H1 (cell line): Measurements from ENCODE around the gene ARFGAP3. TPM values are rescaled to one million over a fixed set of nuclear protein-coding genes. Genes with fewer than 3 reads are reported as not detected.

Source experiments
- CTCF ChIA-PET: fragments of 300-600 bp; sonication (Branson Sonifier 250); formaldehyde crosslinking; loops from one replicate; lab custom pipeline; 2021; ENCODE audit not compliant: partially characterized antibody; lab: Charles Lee
- POLR2A ChIA-PET: fragments of 300-600 bp; sonication (Branson Sonifier 250); formaldehyde crosslinking; loops from one replicate; lab custom pipeline; 2021; ENCODE audit warnings: inconsistent platforms; ENCODE audit not compliant: partially characterized antibody; lab: Charles Lee
- DNase-seq, 2 experiments: peaks; one replicate each; pipeline versions ENCODE4 v3.0.0 to v3.0.0-alpha.2; 2010 to 2022; ENCODE audit warnings: low spot score in 2 of 2, low read depth in 1 of 2, mixed read lengths in 1 of 2
- FAIRE-seq: peaks from 2 replicates; lab custom pipeline; 2011; peaks lifted over from hg19 to GRCh38; lab: Jason Lieb, UNC
- H2AFZ ChIP-seq: 2 replicates; pipeline ENCODE4 v1.8.1; 2012; ENCODE audit warnings: low read length, inconsistent platforms
- H2AK5ac ChIP-seq: 2 replicates; pipeline ENCODE4 v1.6.1; 2013; ENCODE audit warnings: low read depth, low read length
- H2BK120ac ChIP-seq: replicated peaks from 2 replicates; pipeline ENCODE3; 2013; ENCODE audit warnings: low read depth, low read length, inconsistent platforms
- H2BK12ac ChIP-seq: 2 replicates; pipeline ENCODE4 v1.6.1; 2013; ENCODE audit warnings: low read depth, low read length
- H2BK15ac ChIP-seq: 2 replicates; pipeline ENCODE4 v1.6.1; 2013; ENCODE audit warnings: low read length
- H2BK20ac ChIP-seq: 2 replicates; pipeline ENCODE4 v1.6.1; 2013; ENCODE audit warnings: low read length
- H2BK5ac ChIP-seq: 2 replicates; pipeline ENCODE4 v1.6.1; 2013; ENCODE audit warnings: low read depth, low read length
- H3K14ac ChIP-seq: 2 replicates; pipeline ENCODE4 v1.6.1; 2013; ENCODE audit warnings: inconsistent platforms; ENCODE audit not compliant: insufficient read length
- H3K18ac ChIP-seq: 2 replicates; pipeline ENCODE4 v1.6.1; 2013; ENCODE audit warnings: low read length; ENCODE audit errors: extremely low read depth
- H3K23ac ChIP-seq: 2 replicates; pipeline ENCODE4 v1.6.1; 2013; ENCODE audit warnings: inconsistent platforms; ENCODE audit not compliant: insufficient read length
- H3K23me2 ChIP-seq: 2 replicates; pipeline ENCODE4 v1.6.1; 2013; ENCODE audit warnings: low read depth, low read length
- H3K27ac ChIP-seq: 2 replicates; pipeline ENCODE4 v1.6.1; 2011; ENCODE audit warnings: low read depth, low read length, inconsistent platforms
- H3K27me3 ChIP-seq, 4 experiments: replicated peaks in 1 of 4; 1 replicate in 1 of 4; 2 replicates in 3 of 4; pipeline versions ENCODE4 v1.6.1 to v1.8.1; 2011 to 2013; ENCODE audit warnings: low read length in 3 of 4, mild to moderate bottlenecking in 3 of 4, inconsistent platforms in 2 of 4, mixed read lengths in 2 of 4, moderate library complexity in 1 of 4; ENCODE audit not compliant: control insufficient read depth in 3 of 4, insufficient read depth in 3 of 4; ENCODE audit errors: extremely low read depth in 1 of 4
- H3K36me3 ChIP-seq, 4 experiments: 2 replicates each; pipeline versions ENCODE4 v1.6.1 to v1.8.1; 2011 to 2013; ENCODE audit warnings: mild to moderate bottlenecking in 4 of 4, low read length in 3 of 4, moderate library complexity in 2 of 4, control low read depth in 1 of 4, inconsistent platforms in 1 of 4; ENCODE audit not compliant: insufficient read depth in 4 of 4, control insufficient read depth in 2 of 4
- H3K4ac ChIP-seq: replicated peaks from 2 replicates; pipeline ENCODE3; 2013; ENCODE audit warnings: low read length, low read depth, mixed read lengths, inconsistent platforms; ENCODE audit not compliant: insufficient read length
- H3K4me1 ChIP-seq, 4 experiments: replicated peaks in 1 of 4; 1 replicate in 1 of 4; 2 replicates in 3 of 4; pipeline versions ENCODE4 v1.6.1 to v1.8.1; 2011 to 2013; ENCODE audit warnings: low read length in 3 of 4, inconsistent platforms in 2 of 4, mixed read lengths in 1 of 4; ENCODE audit not compliant: insufficient read depth in 4 of 4, control insufficient read depth in 3 of 4
- H3K4me2 ChIP-seq, 2 experiments: 2 replicates each; pipeline versions ENCODE4 v1.6.1 to v1.8.1; 2011 to 2013; ENCODE audit warnings: low read depth in 2 of 2, low read length in 2 of 2, control low read depth in 1 of 2, inconsistent platforms in 1 of 2, mild to moderate bottlenecking in 1 of 2; ENCODE audit not compliant: insufficient read depth in 1 of 2
- H3K4me3 ChIP-seq, 4 experiments: fragments of 200-600, 300-600 bp in 1 of 4; sonication (generic), shearing (Covaris generic), sonication (Bioruptor Twin) in 1 of 4; 2 replicates each; pipeline versions ENCODE4 v1.5.1 to v1.8.1; 2011 to 2016; ENCODE audit warnings: low read length in 4 of 4, low read depth in 3 of 4, control low read depth in 2 of 4, inconsistent platforms in 2 of 4, mild to moderate bottlenecking in 2 of 4, mixed read lengths in 1 of 4, moderate library complexity in 1 of 4; ENCODE audit not compliant: insufficient read depth in 2 of 4; ENCODE audit errors: extremely low read depth in 1 of 4
- H3K56ac ChIP-seq: replicated peaks from 2 replicates; pipeline ENCODE3; 2013; ENCODE audit warnings: low read depth, mild to moderate bottlenecking, mixed read lengths, low read length, inconsistent platforms; ENCODE audit not compliant: insufficient read length
- H3K79me1 ChIP-seq: 2 replicates; pipeline ENCODE4 v1.6.1; 2013; ENCODE audit warnings: low read depth, low read length, control low read depth
- H3K79me2 ChIP-seq, 2 experiments: 2 replicates each; pipeline versions ENCODE4 v1.6.1 to v1.8.1; 2012 to 2013; ENCODE audit warnings: low read length in 2 of 2, mild to moderate bottlenecking in 2 of 2, inconsistent platforms in 1 of 2; ENCODE audit not compliant: insufficient read depth in 2 of 2, control insufficient read depth in 1 of 2
- H3K9ac ChIP-seq, 4 experiments: replicated peaks in 1 of 4; 1 replicate in 1 of 4; 2 replicates in 3 of 4; pipeline versions ENCODE4 v1.6.1 to v1.8.1; 2011 to 2013; ENCODE audit warnings: low read depth in 3 of 4, low read length in 3 of 4, control low read depth in 2 of 4, mild to moderate bottlenecking in 2 of 4, moderate library complexity in 2 of 4, inconsistent platforms in 1 of 4; ENCODE audit errors: extremely low read depth in 1 of 4
- H3K9me3 ChIP-seq, 2 experiments: 2 replicates each; pipeline versions ENCODE4 v1.6.1 to v1.8.1; 2012 to 2013; ENCODE audit warnings: mild to moderate bottlenecking in 2 of 2, moderate library complexity in 2 of 2, control low read depth in 1 of 2, inconsistent platforms in 1 of 2, low read depth in 1 of 2, low read length in 1 of 2, mixed read lengths in 1 of 2; ENCODE audit not compliant: insufficient read depth in 2 of 2
- H4K20me1 ChIP-seq, 2 experiments: replicated peaks in 1 of 2; 2 replicates each; pipeline versions ENCODE3 to v1.8.1; 2011 to 2013; ENCODE audit warnings: inconsistent platforms in 2 of 2, low read length in 2 of 2, mild to moderate bottlenecking in 1 of 2; ENCODE audit not compliant: insufficient read depth in 2 of 2, control insufficient read depth in 1 of 2
- H4K5ac ChIP-seq: 2 replicates; pipeline ENCODE4 v1.6.1; 2013; ENCODE audit warnings: low read length, low read depth, mixed read lengths, inconsistent platforms; ENCODE audit not compliant: insufficient read length
- H4K8ac ChIP-seq: 2 replicates; pipeline ENCODE4 v1.8.0; 2013; ENCODE audit warnings: mild to moderate bottlenecking, moderate library complexity, low read length, inconsistent platforms; ENCODE audit not compliant: insufficient read depth; ENCODE audit errors: extremely low read depth
- H4K91ac ChIP-seq: replicated peaks from 2 replicates; pipeline ENCODE3; 2013; ENCODE audit warnings: low read length, mixed read lengths, inconsistent platforms; ENCODE audit not compliant: insufficient read length
- CBX8 ChIP-seq: fragments of 300-800, 300-1000 bp; sonication (generic); IDR thresholded peaks from 2 replicates; pipeline ENCODE4 v1.7.1; 2016; ENCODE audit warnings: low read depth, low read length, borderline replicate concordance
- CREB1 ChIP-seq: IDR thresholded peaks from 2 replicates; pipeline ENCODE4 v1.6.1; 2012; ENCODE audit warnings: inconsistent platforms
- SP4 ChIP-seq: IDR thresholded peaks from 2 replicates; pipeline ENCODE4 v1.6.1; 2012; ENCODE audit warnings: low read length, inconsistent platforms
- TCF12 ChIP-seq: IDR thresholded peaks from 2 replicates; pipeline ENCODE4 v1.6.1; 2011; ENCODE audit warnings: low read depth, mild to moderate bottlenecking, low read length
- WGBS, 2 experiments: shearing (Covaris generic) in 1 of 2; methylation state at CpG; one replicate each; pipeline versions ENCODE4 v1.1.6 to v1.1.7; 2013 to 2015; ENCODE audit warnings: low lambda C conversion rate in 2 of 2, mixed read lengths in 2 of 2, inconsistent platforms in 1 of 2, low coverage in 1 of 2, missing lambda C conversion rate in 1 of 2; ENCODE audit not compliant: insufficient replicate concordance in 2 of 2, insufficient coverage in 1 of 2, insufficient read length in 1 of 2; ENCODE audit errors: extremely low coverage in 1 of 2, missing lambda C conversion rate in 1 of 2; 5-methylcytosine and 5-hydroxymethylcytosine counted together
- polyA plus RNA-seq, 7 experiments: library from polyadenylated mRNA; depleted of rRNA in 3 of 7; stranded (reverse) in 5 of 7; unstranded in 2 of 7; fragments of >200 nt in 5 of 7; fragments of 200-250 nt in 2 of 7; gene quantifications; 1 replicate in 5 of 7; 2 replicates in 1 of 7; 4 replicates in 1 of 7; pipeline versions ENCODE4 v1.2.1 to v1.2.3, GENCODE V29; 2011 to 2013; ENCODE audit warnings: missing spikeins in 2 of 7, mixed read lengths in 2 of 7
- total RNA-seq: library from RNA; stranded (reverse); fragmentation: NEBNext Ultra II Directional; extraction: Animal tissue kit (Norgen Biotek cat#: 25700); gene quantifications from 2 replicates; pipeline ENCODE4 v1.2.1, GENCODE V29; 2021

The ARFGAP3 gene
- total and polyA plus RNA-seq, 2 of the 8 experiments (the other 6 are each of a cell fraction or from before 2014, with no cell fraction given): 9.7 to 16.0 TPM

DNA sequence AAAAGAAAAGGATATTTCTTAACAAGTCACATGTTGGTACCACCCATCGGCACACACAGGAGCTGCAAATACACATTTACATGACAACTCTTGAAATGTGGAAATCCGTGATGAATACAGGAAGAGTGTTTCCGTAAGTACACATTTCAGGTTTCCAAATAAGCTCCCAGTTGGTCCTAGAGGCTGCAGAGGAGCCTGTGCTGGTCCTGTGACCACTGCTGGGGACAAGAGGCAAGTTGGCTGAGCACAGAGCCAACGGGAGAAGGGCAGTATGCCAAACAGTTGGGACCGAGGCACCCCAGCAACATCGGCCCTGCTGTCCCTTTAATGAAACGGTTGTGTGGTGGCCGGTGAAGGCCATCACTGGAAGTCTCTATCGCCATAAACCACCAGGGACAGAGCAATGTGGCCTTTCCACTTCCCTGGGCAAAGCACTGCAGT, 38.5 kb upstream of the ARFGAP3 start:
- CTCF ChIA-PET: interaction anchor here (0.8 to 4.2 kb wide), 12 partner anchors 9 to 164 kb away, joined by 3 to 38 read pairs (median 4); no protein-coding TSS in a partner anchor
- H3K27ac ChIP-seq: 0 out of 2 replicates have a peak overlapping the region, but pooled peaks have one; percentile 0
- H3K9me3 ChIP-seq: no peaks in the 10 kb centered on the region
- DNase-seq: no peak
- peaks cover 6 to 18% of the 10 kb centered on the region in 2 experiments for H4K20me1 ChIP-seq
- FAIRE-seq: no peak
- H2AFZ ChIP-seq: no peak overlapping the region
- peak overlapping the region; percentile 80; the same call in 1 of the 2 replicates for H4K8ac ChIP-seq
- H2AK5ac ChIP-seq: no peak overlapping the region
- no peak overlapping the region for H3K4me3 ChIP-seq
- H4K5ac ChIP-seq: no peak overlapping the region
- H3K79me1 ChIP-seq: peaks cover 10% of the 10 kb centered on the region
- H2BK120ac ChIP-seq: no peak overlapping the region
- H3K9ac ChIP-seq: no peak overlapping the region
- no peak overlapping the region for H3K18ac ChIP-seq
- H3K36me3 ChIP-seq: peaks cover 0 to 6% (median 2%) of the 10 kb centered on the region in 4 experiments; a peak in 3 of 8 replicates
- no peak overlapping the region; a peak in 1 of 4 replicates for H3K4me2 ChIP-seq
- H4K91ac ChIP-seq: no peak overlapping the region
- no peak overlapping the region for H3K4ac ChIP-seq
- H3K56ac ChIP-seq: no peak overlapping the region
- H2BK15ac ChIP-seq: no peak overlapping the region
- H3K79me2 ChIP-seq: peaks cover 0 to 20% of the 10 kb centered on the region in 2 experiments; a peak in 1 of 4 replicates
- no peak overlapping the region for H3K23ac ChIP-seq
- no peaks in the 10 kb centered on the region for H3K23me2 ChIP-seq
- H3K14ac ChIP-seq: no peak overlapping the region
- H2BK12ac ChIP-seq: no peak overlapping the region
- H2BK20ac ChIP-seq: no peak overlapping the region
- H3K27me3 ChIP-seq: no peaks in the 10 kb centered on the region
- H3K4me1 ChIP-seq: no peaks in the 10 kb centered on the region; a peak in 1 of 7 replicates
- 91% methylated on average over 9 of the region's 9 CpGs; no CpG with 5 or more reads in 1 of the 2 experiments for WGBS, 2 experiments
- TF ChIP-seq CREB1 (no peak), SP4 (no peak), CBX8 (no peak), TCF12 (no peak)
- POLR2A ChIA-PET: interaction anchor here (1.2 kb wide), 1 partner anchor 326 kb away, joined by 3 read pairs; no protein-coding TSS in a partner anchor
- H2BK5ac ChIP-seq: peak overlapping the region; percentile 10; the same call in 1 of the 2 replicates
